Memory B cell (primary cell): ENCODE data around the gene TGFBRAP1.
A peak's percentile ranks its signal among the peaks of the same experiment; 100 is the strongest.

Source experiments
- ATAC-seq: fragments of 150-1000 bp; cut with Tn5 transposase; 2 replicates; pipeline ENCODE4 v1.10.0; 2021; ENCODE audit warnings: low read depth, mild to moderate bottlenecking, moderate library complexity
- DNase-seq, 2 donors: peaks; one replicate each; pipeline ENCODE4 v3.0.0; 2022; ENCODE audit warnings: low spot score in 2 of 2
- H3K27ac Mint-ChIP-seq: one replicate; pipeline ENCODE4 v1.8.0; 2022; ENCODE audit warnings: mild to moderate bottlenecking, moderate library complexity, mixed read lengths
- H3K27me3 Mint-ChIP-seq: one replicate; pipeline ENCODE4 v1.8.0; 2022; ENCODE audit warnings: mixed read lengths
- H3K36me3 Mint-ChIP-seq: one replicate; pipeline ENCODE4 v1.8.0; 2022; ENCODE audit warnings: mild to moderate bottlenecking, mixed read lengths
- H3K4me1 Mint-ChIP-seq: one replicate; pipeline ENCODE4 v1.8.0; 2022; ENCODE audit warnings: mixed read lengths
- H3K4me3 Mint-ChIP-seq: one replicate; pipeline ENCODE4 v1.8.0; 2022; ENCODE audit warnings: mild to moderate bottlenecking, moderate library complexity, mixed read lengths
- H3K9me3 Mint-ChIP-seq: one replicate; pipeline ENCODE4 v1.8.0; 2022; ENCODE audit warnings: mixed read lengths

The TGFBRAP1 gene

GRCh38 chr2:105313877-105314276 is 15.7 kb downstream of the TGFBRAP1 start:
- Mint-ChIP-seq H3K4me3 (no peak overlapping the region), H3K4me1 (peaks cover 16% of the 10 kb centered on the region), H3K9me3 (peaks cover 1% of the 10 kb centered on the region), H3K27me3 (no peaks in the 10 kb centered on the region), H3K27ac (peak overlapping the region; percentile 4), H3K36me3 (peaks cover 10% of the 10 kb centered on the region)
- DNase-seq, result no peak
- peak; percentile 88 for ATAC-seq

- DNase-seq (no peak), ATAC-seq (peak; percentile 47)
- Mint-ChIP-seq H3K27me3 (no peaks in the 10 kb centered on the region), H3K36me3 (peaks cover 23% of the 10 kb centered on the region), H3K9me3 (peaks cover 1% of the 10 kb centered on the region), H3K4me3 (no peak overlapping the region), H3K27ac (no peak overlapping the region), H3K4me1 (peaks cover 11% of the 10 kb centered on the region)
Measured at GRCh38 chr2:105309147-105309545, 20.4 kb downstream of the TGFBRAP1 start.

GRCh38 chr2:105308382-105309146 is 21.0 kb downstream of the TGFBRAP1 start:
- DNase-seq, result no peak
- H3K27ac Mint-ChIP-seq, result no peak overlapping the region
- peaks cover 24% of the 10 kb centered on the region for H3K36me3 Mint-ChIP-seq
- H3K27me3 Mint-ChIP-seq, result no peaks in the 10 kb centered on the region
- H3K4me3 Mint-ChIP-seq, result no peak overlapping the region
- peaks cover 10% of the 10 kb centered on the region for H3K4me1 Mint-ChIP-seq
- no peak for ATAC-seq
- H3K9me3 Mint-ChIP-seq, result peaks cover 1% of the 10 kb centered on the region

- DNase-seq (no peak), ATAC-seq (no peak)
- Mint-ChIP-seq H3K4me1 (peaks cover 12% of the 10 kb centered on the region), H3K27ac (no peak overlapping the region), H3K4me3 (no peak overlapping the region), H3K9me3 (peaks cover 1% of the 10 kb centered on the region), H3K36me3 (peaks cover 24% of the 10 kb centered on the region), H3K27me3 (no peaks in the 10 kb centered on the region)
Measured at GRCh38 chr2:105307962-105308361, 21.6 kb downstream of the TGFBRAP1 start.

GRCh38 chr2:105307550-105307949 is 22.0 kb downstream of the TGFBRAP1 start:
- no peak for ATAC-seq
- no peak overlapping the region for H3K27ac Mint-ChIP-seq
- no peak overlapping the region for H3K4me3 Mint-ChIP-seq
- H3K4me1 Mint-ChIP-seq, result peaks cover 14% of the 10 kb centered on the region
- H3K27me3 Mint-ChIP-seq, result no peaks in the 10 kb centered on the region
- peaks cover 24% of the 10 kb centered on the region for H3K36me3 Mint-ChIP-seq
- peaks cover 1% of the 10 kb centered on the region for H3K9me3 Mint-ChIP-seq
- no peak for DNase-seq

GRCh38 chr2:105307146-105307545 is 22.4 kb downstream of the TGFBRAP1 start:
- Mint-ChIP-seq H3K27me3 (no peaks in the 10 kb centered on the region), H3K36me3 (peaks cover 26% of the 10 kb centered on the region), H3K9me3 (peaks cover 1% of the 10 kb centered on the region), H3K27ac (no peak overlapping the region), H3K4me3 (no peak overlapping the region), H3K4me1 (peaks cover 16% of the 10 kb centered on the region)
- no peak for DNase-seq
- no peak for ATAC-seq

- ATAC-seq (no peak), DNase-seq (no peak)
- no peak overlapping the region for H3K4me3 Mint-ChIP-seq
- H3K9me3 Mint-ChIP-seq, result no peaks in the 10 kb centered on the region
- no peaks in the 10 kb centered on the region for H3K27me3 Mint-ChIP-seq
- no peak overlapping the region for H3K27ac Mint-ChIP-seq
- H3K4me1 Mint-ChIP-seq, result peaks cover 16% of the 10 kb centered on the region
- H3K36me3 Mint-ChIP-seq, result peaks cover 23% of the 10 kb centered on the region
Measured at GRCh38 chr2:105301646-105302045, 27.9 kb downstream of the TGFBRAP1 start.

GRCh38 chr2:105299290-105299689 is 30.2 kb downstream of the TGFBRAP1 start:
- Mint-ChIP-seq H3K4me3 (no peak overlapping the region), H3K36me3 (peaks cover 24% of the 10 kb centered on the region), H3K9me3 (no peaks in the 10 kb centered on the region), H3K27ac (no peak overlapping the region), H3K4me1 (peaks cover 16% of the 10 kb centered on the region), H3K27me3 (no peaks in the 10 kb centered on the region)
- DNase-seq (no peak), ATAC-seq (peak; percentile 39)

GRCh38 chr2:105298017-105298416 is 31.5 kb downstream of the TGFBRAP1 start:
- Mint-ChIP-seq H3K4me3 (no peak overlapping the region), H3K27ac (no peak overlapping the region), H3K4me1 (peaks cover 11% of the 10 kb centered on the region), H3K36me3 (peaks cover 29% of the 10 kb centered on the region), H3K9me3 (no peaks in the 10 kb centered on the region), H3K27me3 (no peaks in the 10 kb centered on the region)
- ATAC-seq (no peak), DNase-seq (no peak)

- no peak for DNase-seq
Measured at GRCh38 chr2:105297216-105297615, 32.3 kb downstream of the TGFBRAP1 start.

GRCh38 chr2:105296017-105296611 is 33.4 kb downstream of the TGFBRAP1 start:
- ATAC-seq, result no peak
- peaks cover 39% of the 10 kb centered on the region for H3K36me3 Mint-ChIP-seq
- H3K4me3 Mint-ChIP-seq, result no peak overlapping the region

More at GRCh38 chr2:105297216-105297615, 32.3 kb downstream of the TGFBRAP1 start:
- no peaks in the 10 kb centered on the region for H3K27me3 Mint-ChIP-seq
- peaks cover 6% of the 10 kb centered on the region for H3K4me1 Mint-ChIP-seq
- peaks cover 34% of the 10 kb centered on the region for H3K36me3 Mint-ChIP-seq
- ATAC-seq, result no peak
- H3K4me3 Mint-ChIP-seq, result no peak overlapping the region
- H3K27ac Mint-ChIP-seq, result peak overlapping the region; percentile 40
- H3K9me3 Mint-ChIP-seq, result no peaks in the 10 kb centered on the region

GRCh38 chr2:105294844-105295481 is 34.6 kb downstream of the TGFBRAP1 start:
- DNase-seq, result peak; percentile 6 to 22
- no peak overlapping the region for H3K4me3 Mint-ChIP-seq
- peaks cover 46% of the 10 kb centered on the region for H3K36me3 Mint-ChIP-seq

More at GRCh38 chr2:105296017-105296611, 33.4 kb downstream of the TGFBRAP1 start:
- Mint-ChIP-seq H3K27ac (no peak overlapping the region), H3K4me1 (peaks cover 6% of the 10 kb centered on the region), H3K9me3 (no peaks in the 10 kb centered on the region), H3K27me3 (no peaks in the 10 kb centered on the region)
- no peak for DNase-seq

GRCh38 chr2:105294046-105294445 is 35.5 kb downstream of the TGFBRAP1 start:
- no peak for ATAC-seq
- Mint-ChIP-seq H3K4me3 (no peak overlapping the region), H3K27me3 (no peaks in the 10 kb centered on the region), H3K36me3 (peaks cover 46% of the 10 kb centered on the region), H3K4me1 (peaks cover 6% of the 10 kb centered on the region), H3K27ac (no peak overlapping the region), H3K9me3 (no peaks in the 10 kb centered on the region)
- no peak for DNase-seq

More at GRCh38 chr2:105294844-105295481, 34.6 kb downstream of the TGFBRAP1 start:
- peaks cover 6% of the 10 kb centered on the region for H3K4me1 Mint-ChIP-seq
- H3K9me3 Mint-ChIP-seq, result no peaks in the 10 kb centered on the region
- no peaks in the 10 kb centered on the region for H3K27me3 Mint-ChIP-seq
- peak; percentile 29 for ATAC-seq
- no peak overlapping the region for H3K27ac Mint-ChIP-seq

- Mint-ChIP-seq H3K9me3 (no peaks in the 10 kb centered on the region), H3K4me3 (no peak overlapping the region), H3K4me1 (peaks cover 4% of the 10 kb centered on the region), H3K27me3 (no peaks in the 10 kb centered on the region), H3K36me3 (peaks cover 37% of the 10 kb centered on the region), H3K27ac (no peak overlapping the region)
- DNase-seq (no peak), ATAC-seq (no peak)
Measured at GRCh38 chr2:105291981-105292380, 37.6 kb downstream of the TGFBRAP1 start.
